A673 (cell line): Measurements from ENCODE around the gene POLA1. TPM values are rescaled to one million over a fixed set of nuclear protein-coding genes. Genes with fewer than 3 reads are reported as not detected.

Experiments
- BruUV-seq: library from RNA; stranded (reverse); fragments of 400-500 nt; replicated peaks from 2 replicates; lab custom pipeline; 2021; lab: Mats Ljungman, UMichigan
- CTCF ChIA-PET: fragments of 300-600 bp; sonication (Branson Sonifier 250); formaldehyde crosslinking; loops from one replicate; lab custom pipeline; 2022; ENCODE audit warnings: antibody characterized with exemption; lab: Charles Lee
- POLR2A ChIA-PET: fragments of 300-600 bp; sonication (Branson Sonifier 250); formaldehyde crosslinking; loops from one replicate; lab custom pipeline; 2022; ENCODE audit warnings: antibody characterized with exemption; ENCODE audit not compliant: low non-redundant PET; lab: Charles Lee
- DNase-seq: peaks from one replicate; pipeline ENCODE4 v3.0.0-alpha.2; 2015; ENCODE audit warnings: low spot score
- H3K27ac ChIP-seq: fragments of 200-600 bp; sonication (generic); 2 replicates; pipeline ENCODE4 v1.5.1; 2016; ENCODE audit warnings: mixed run types, low read depth, mild to moderate bottlenecking, mixed read lengths, antibody characterized with exemption, low read length; ENCODE audit not compliant: poor library complexity, severe bottlenecking
- H3K27me3 ChIP-seq: fragments of 200-600 bp; sonication (generic); replicated peaks from 2 replicates; pipeline ENCODE4 v1.6.1; 2017; ENCODE audit warnings: mixed run types, low read depth, mild to moderate bottlenecking, mixed read lengths, antibody characterized with exemption, low read length; ENCODE audit not compliant: insufficient read depth, poor library complexity
- H3K36me3 ChIP-seq: fragments of 200-600 bp; sonication (generic); 2 replicates; pipeline ENCODE4 v1.6.1; 2016; ENCODE audit warnings: mixed run types, mild to moderate bottlenecking, mixed read lengths, antibody characterized with exemption, low read length; ENCODE audit not compliant: insufficient read depth, poor library complexity, severe bottlenecking
- H3K4me1 ChIP-seq: fragments of 200-600 bp; sonication (generic); 2 replicates; pipeline ENCODE4 v1.6.1; 2017; ENCODE audit warnings: mixed run types, mild to moderate bottlenecking, mixed read lengths, antibody characterized with exemption, low read length; ENCODE audit not compliant: insufficient read depth, poor library complexity, severe bottlenecking
- H3K4me3 ChIP-seq: fragments of 200-600 bp; sonication (generic); 2 replicates; pipeline ENCODE4 v1.5.1; 2016; ENCODE audit warnings: low read depth, mixed run types, mild to moderate bottlenecking, mixed read lengths, low read length; ENCODE audit not compliant: poor library complexity, severe bottlenecking
- H3K9me3 ChIP-seq: fragments of 200-600 bp; sonication (generic); 2 replicates; pipeline ENCODE4 v1.6.1; 2016; ENCODE audit warnings: mixed run types, low read depth, mild to moderate bottlenecking, mixed read lengths, antibody characterized with exemption, low read length; ENCODE audit not compliant: poor library complexity, severe bottlenecking
- CTCF ChIP-seq: fragments of 300-800, 200-600 bp; sonication (generic); conservative IDR thresholded peaks from 2 replicates; pipeline ENCODE4 v1.5.1; 2017; ENCODE audit warnings: low read depth, mild to moderate bottlenecking, antibody characterized with exemption, low read length, moderate library complexity, mixed read lengths
- EZH2 ChIP-seq: fragments of 200-600 bp; sonication (generic); IDR thresholded peaks from 2 replicates; pipeline ENCODE4 v1.6.1; 2017; ENCODE audit warnings: borderline replicate concordance, low read depth, mild to moderate bottlenecking, mixed read lengths, antibody characterized with exemption, low read length; ENCODE audit not compliant: poor library complexity, severe bottlenecking
- intact Hi-C: fragments of 100-400 bp; cut with micrococcal nuclease; formaldehyde crosslinking; loops from one replicate; pipeline ENCODE4 v1.10.0; 2022; ENCODE audit not compliant: unreplicated experiment
- total RNA-seq: library from RNA; stranded (reverse); gene quantifications from 2 replicates; pipeline ENCODE4 v1.2.3, GENCODE V29; 2021

The POLA1 gene
- total RNA-seq, 1 experiment from 2014 or later = 44.9 TPM

- intact Hi-C loops = no loop called here
- no peak for DNase-seq
- Histone ChIP-seq H3K36me3 (peaks cover 30% of the 10 kb centered on the region), H3K4me1 (peaks cover 12% of the 10 kb centered on the region), H3K4me3 (no peak overlapping the region), H3K9me3 (no peaks in the 10 kb centered on the region), H3K27me3 (no peaks in the 10 kb centered on the region), H3K27ac (no peak overlapping the region)
- BruUV-seq = no TSS peak
- POLR2A ChIA-PET = no interaction called here
- no peak for TF ChIP-seq EZH2
- TF ChIP-seq CTCF = no peak
- CTCF ChIA-PET = no interaction called here
Measured at GRCh38 chrX:25005382-25006185, 311.9 kb downstream of the POLA1 start.

- intact Hi-C loops = no loop called here
- Histone ChIP-seq H3K27me3 (no peaks in the 10 kb centered on the region), H3K27ac (no peak overlapping the region), H3K4me3 (no peak overlapping the region), H3K36me3 (peaks cover 35% of the 10 kb centered on the region), H3K4me1 (peaks cover 8% of the 10 kb centered on the region), H3K9me3 (no peaks in the 10 kb centered on the region)
- ChIA-PET POLR2A (no interaction called here), CTCF (no interaction called here)
- TF ChIP-seq CTCF (no peak), EZH2 (no peak)
- no peak for DNase-seq
- no TSS peak for BruUV-seq
Measured at GRCh38 chrX:25006586-25007058, 312.9 kb downstream of the POLA1 start.

- no TSS peak for BruUV-seq
- Histone ChIP-seq H3K4me1 (peaks cover 10% of the 10 kb centered on the region), H3K9me3 (no peaks in the 10 kb centered on the region), H3K36me3 (peaks cover 42% of the 10 kb centered on the region), H3K4me3 (no peak overlapping the region), H3K27ac (no peak overlapping the region), H3K27me3 (no peaks in the 10 kb centered on the region)
- ChIA-PET CTCF (no interaction called here), POLR2A (no interaction called here)
- no peak for DNase-seq
- no peak for TF ChIP-seq EZH2
- no peak for TF ChIP-seq CTCF
- intact Hi-C loops = no loop called here
Measured at GRCh38 chrX:25007059-25008053, 313.6 kb downstream of the POLA1 start.
